AG04449 (cell line): ENCODE data around the gene GRID1.

Experiments
- CTCF ChIA-PET: fragments of 350-600 bp; formaldehyde crosslinking; extraction: SDS; loops from one replicate; lab custom pipeline; 2021; ENCODE audit warnings: antibody characterized with exemption; lab: Yijun Ruan, JAX
- POLR2A ChIA-PET: fragments of 400-600, 350-600 bp; formaldehyde crosslinking; extraction: SDS; loops from one replicate; lab custom pipeline; 2020; ENCODE audit warnings: antibody characterized with exemption, inconsistent platforms; lab: Yijun Ruan, JAX
- DNase-seq: peaks from one replicate; pipeline ENCODE4 v3.0.0-alpha.2; 2010; ENCODE audit warnings: low read depth, low spot score
- H3K4me3 ChIP-seq: 2 replicates; pipeline ENCODE4 v1.5.1; 2011; ENCODE audit warnings: low read depth, mild to moderate bottlenecking, control low read depth, low read length
- CTCF ChIP-seq: IDR thresholded peaks from one replicate; pipeline ENCODE4 v1.5.1; 2011; ENCODE audit warnings: mild to moderate bottlenecking, moderate library complexity, low read length, control low read depth, inconsistent platforms; ENCODE audit not compliant: insufficient read depth; ENCODE audit errors: missing control alignments

GRID1 gene

GRCh38 chr10:86329093-86329710 is 37.4 kb downstream of the GRID1 start:
- no peak for TF ChIP-seq CTCF
- H3K4me3 ChIP-seq, result no peak overlapping the region
- ChIA-PET POLR2A (no interaction called here), CTCF (no interaction called here)
- no peak for DNase-seq

- POLR2A ChIA-PET, result no interaction called here
- CTCF ChIA-PET, result no interaction called here
- no peak for DNase-seq
- TF ChIP-seq CTCF, result no peak
- no peak overlapping the region for H3K4me3 ChIP-seq
Measured at GRCh38 chr10:86327954-86328725, 38.5 kb downstream of the GRID1 start.

GRCh38 chr10:86325158-86325557 is 41.4 kb downstream of the GRID1 start:
- no peak overlapping the region for H3K4me3 ChIP-seq
- no peak for TF ChIP-seq CTCF
- POLR2A ChIA-PET, result no interaction called here
- CTCF ChIA-PET, result no interaction called here
- no peak for DNase-seq

- no peak for DNase-seq
- H3K4me3 ChIP-seq, result no peak overlapping the region
- TF ChIP-seq CTCF, result no peak
- ChIA-PET CTCF (no interaction called here), POLR2A (no interaction called here)
Measured at GRCh38 chr10:86321568-86321967, 45.0 kb downstream of the GRID1 start.

GRCh38 chr10:86319676-86320075 is 46.9 kb downstream of the GRID1 start:
- no peak for DNase-seq
- H3K4me3 ChIP-seq, result no peak overlapping the region
- POLR2A ChIA-PET, result no interaction called here
- TF ChIP-seq CTCF, result no peak
- CTCF ChIA-PET, result no interaction called here

- TF ChIP-seq CTCF, result no peak
- H3K4me3 ChIP-seq, result no peak overlapping the region
- POLR2A ChIA-PET, result no interaction called here
- CTCF ChIA-PET, result no interaction called here
- DNase-seq, result no peak
Measured at GRCh38 chr10:86317949-86318725, 48.5 kb downstream of the GRID1 start.
